MCF 10A (cell line): ENCODE measurements around the gene MYCL. TPM values are rescaled to one million over a fixed set of nuclear protein-coding genes. Genes with fewer than 3 reads are reported as not detected.

Experiments
- BruUV-seq: library from RNA; stranded (reverse); fragments of 400-500 nt; replicated peaks from 2 replicates; lab custom pipeline; 2021; lab: Mats Ljungman, UMichigan
- CTCF ChIA-PET: fragments of 300-600 bp; sonication (Branson Sonifier 250); formaldehyde crosslinking; extraction: SDS; loops from one replicate; lab custom pipeline; 2021; ENCODE audit warnings: antibody characterized with exemption, inconsistent platforms; lab: Yijun Ruan, JAX
- POLR2A ChIA-PET: fragments of 300-600, 350-650 bp; sonication (Branson Sonifier 250); formaldehyde crosslinking; extraction: SDS; loops from one replicate; lab custom pipeline; 2020; ENCODE audit warnings: antibody characterized with exemption, inconsistent platforms; lab: Yijun Ruan, JAX
- DNase-seq: peaks from one replicate; pipeline ENCODE4 v3.0.0-alpha.2; 2018; ENCODE audit not compliant: unreplicated experiment
- H3K27ac Mint-ChIP-seq: one replicate; pipeline ENCODE4 v1.8.0; 2022; ENCODE audit warnings: mild to moderate bottlenecking, low read depth, mixed read lengths; ENCODE audit not compliant: unreplicated experiment
- H3K27me3 Mint-ChIP-seq: one replicate; pipeline ENCODE4 v1.8.0; 2022; ENCODE audit warnings: mixed read lengths; ENCODE audit not compliant: insufficient read depth, unreplicated experiment
- H3K36me3 Mint-ChIP-seq: one replicate; pipeline ENCODE4 v1.8.0; 2022; ENCODE audit warnings: mild to moderate bottlenecking, moderate library complexity, mixed read lengths; ENCODE audit not compliant: insufficient read depth, unreplicated experiment
- H3K4me1 Mint-ChIP-seq: one replicate; pipeline ENCODE4 v1.8.0; 2022; ENCODE audit warnings: mixed read lengths; ENCODE audit not compliant: insufficient read depth, unreplicated experiment
- H3K4me3 Mint-ChIP-seq: one replicate; pipeline ENCODE4 v1.8.0; 2022; ENCODE audit warnings: mild to moderate bottlenecking, moderate library complexity, mixed read lengths; ENCODE audit not compliant: unreplicated experiment
- H3K9me3 Mint-ChIP-seq: one replicate; pipeline ENCODE4 v1.8.0; 2022; ENCODE audit warnings: mixed read lengths; ENCODE audit not compliant: unreplicated experiment
- CTCF ChIP-seq: fragments of 200-600 bp; IDR thresholded peaks from one replicate; pipeline ENCODE4 v1.8.0; 2022; ENCODE audit warnings: antibody characterized with exemption, mild to moderate bottlenecking; ENCODE audit not compliant: unreplicated experiment
- intact Hi-C: fragments of 100-400 bp; cut with micrococcal nuclease; formaldehyde crosslinking; loops from 2 replicates; pipeline ENCODE4 v1.14.1; 2022
- total RNA-seq: library from RNA; stranded (reverse); gene quantifications from 2 replicates; pipeline ENCODE4 v1.2.3, GENCODE V29; 2022

Gene MYCL
- total RNA-seq, 1 experiment from 2014 or later: 0.63 TPM

- no peak for DNase-seq
- H3K4me3 Mint-ChIP-seq: no peak overlapping the region
- no peaks in the 10 kb centered on the region for H3K27me3 Mint-ChIP-seq
- no peaks in the 10 kb centered on the region for H3K36me3 Mint-ChIP-seq
- H3K27ac Mint-ChIP-seq: no peak overlapping the region
- no peaks in the 10 kb centered on the region for H3K9me3 Mint-ChIP-seq
- no peak for TF ChIP-seq CTCF
- BruUV-seq: no TSS peak
- intact Hi-C loops: no loop called here
- CTCF ChIA-PET: interaction anchor here (0.6 to 2.3 kb wide), 9 partner anchors 8 to 147 kb away, joined by 3 to 17 read pairs (median 6); partner anchors contain the start of gene MYCL
- H3K4me1 Mint-ChIP-seq: no peaks in the 10 kb centered on the region
- POLR2A ChIA-PET: interaction anchor here (1.0 kb wide), 1 partner anchor 86 kb away, joined by 3 read pairs; no protein-coding TSS in a partner anchor
Observed at GRCh38 chr1:39910263-39910662, 8.5 kb upstream of the MYCL start.

DNA sequence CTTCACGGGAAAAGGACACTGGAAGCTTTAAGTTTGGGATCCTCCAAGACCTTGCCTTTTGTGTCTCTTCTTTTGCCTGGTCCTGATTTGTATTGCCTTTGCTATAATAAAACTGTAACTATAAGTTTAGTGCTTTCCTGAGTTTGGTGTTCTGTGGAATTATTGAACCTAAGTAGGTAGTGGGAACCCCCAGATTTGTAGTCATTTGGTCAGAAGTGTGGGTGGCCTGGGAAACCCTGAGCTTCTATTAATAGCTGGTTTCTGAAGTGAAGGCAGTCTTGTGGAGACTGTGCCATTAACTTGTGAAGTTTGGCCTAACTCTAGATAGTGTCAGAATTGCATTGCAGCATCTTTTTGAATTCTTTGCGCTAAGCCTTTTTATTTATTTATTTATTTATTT, 6.8 kb upstream of the MYCL start:
- BruUV-seq: no TSS peak
- H3K27ac Mint-ChIP-seq: no peak overlapping the region
- ChIA-PET POLR2A (interaction anchor here (0.5 kb wide), 1 partner anchor 45 kb away, joined by 3 read pairs; no protein-coding TSS in a partner anchor), CTCF (interaction anchor here (0.6 to 4.0 kb wide), 6 partner anchors 11 to 142 kb away, joined by 3 to 27 read pairs (median 4); no protein-coding TSS in a partner anchor)
- no peak overlapping the region for H3K4me3 Mint-ChIP-seq
- no peaks in the 10 kb centered on the region for H3K27me3 Mint-ChIP-seq
- no peak for DNase-seq
- no peaks in the 10 kb centered on the region for H3K4me1 Mint-ChIP-seq
- H3K36me3 Mint-ChIP-seq: no peaks in the 10 kb centered on the region
- intact Hi-C loops: no loop called here
- TF ChIP-seq CTCF: no peak
- H3K9me3 Mint-ChIP-seq: no peaks in the 10 kb centered on the region

GRCh38 chr1:39907528-39908453, 6.1 kb upstream of the MYCL start:
- intact Hi-C loops: no loop called here
- ChIA-PET POLR2A (interaction anchor here (0.5 to 0.8 kb wide), 2 partner anchors 45 to 59 kb away, joined by 3 read pairs; no protein-coding TSS in a partner anchor), CTCF (interaction anchor here (0.6 to 4.0 kb wide), 10 partner anchors 12 to 299 kb away, joined by 3 to 27 read pairs (median 4); no protein-coding TSS in a partner anchor)
- H3K27ac Mint-ChIP-seq: no peak overlapping the region
- H3K36me3 Mint-ChIP-seq: no peaks in the 10 kb centered on the region
- DNase-seq: no peak
- H3K4me3 Mint-ChIP-seq: no peak overlapping the region
- no peaks in the 10 kb centered on the region for H3K27me3 Mint-ChIP-seq
- H3K9me3 Mint-ChIP-seq: no peaks in the 10 kb centered on the region
- no TSS peak for BruUV-seq
- no peak for TF ChIP-seq CTCF
- H3K4me1 Mint-ChIP-seq: no peaks in the 10 kb centered on the region

- peak; percentile 35 for DNase-seq
- intact Hi-C loops: no loop called here
- Mint-ChIP-seq H3K9me3 (no peaks in the 10 kb centered on the region), H3K27ac (no peak overlapping the region), H3K36me3 (no peaks in the 10 kb centered on the region), H3K4me3 (no peak overlapping the region), H3K27me3 (peaks cover 4% of the 10 kb centered on the region), H3K4me1 (no peaks in the 10 kb centered on the region)
- TF ChIP-seq CTCF: no peak
- BruUV-seq: no TSS peak
- CTCF ChIA-PET: interaction anchor here (0.6 to 4.0 kb wide), 3 partner anchors 14 to 90 kb away, joined by 3 to 27 read pairs (median 4); no protein-coding TSS in a partner anchor
- POLR2A ChIA-PET: no interaction called here
Observed at GRCh38 chr1:39905172-39905571, 3.5 kb upstream of the MYCL start.
